ENCODE measurements around the gene MAP1LC3B2. TPM values are rescaled to one million over a fixed set of nuclear protein-coding genes. Genes with fewer than 3 reads are reported as not detected.
A peak's percentile ranks its signal among the peaks of the same experiment; 100 is the strongest.

Gene MAP1LC3B2
- polyA plus RNA-seq (2013, experiment 1 of 2): 0.32 TPM
- 0.60 TPM for polyA plus RNA-seq (2013, experiment 2 of 2)

DNA sequence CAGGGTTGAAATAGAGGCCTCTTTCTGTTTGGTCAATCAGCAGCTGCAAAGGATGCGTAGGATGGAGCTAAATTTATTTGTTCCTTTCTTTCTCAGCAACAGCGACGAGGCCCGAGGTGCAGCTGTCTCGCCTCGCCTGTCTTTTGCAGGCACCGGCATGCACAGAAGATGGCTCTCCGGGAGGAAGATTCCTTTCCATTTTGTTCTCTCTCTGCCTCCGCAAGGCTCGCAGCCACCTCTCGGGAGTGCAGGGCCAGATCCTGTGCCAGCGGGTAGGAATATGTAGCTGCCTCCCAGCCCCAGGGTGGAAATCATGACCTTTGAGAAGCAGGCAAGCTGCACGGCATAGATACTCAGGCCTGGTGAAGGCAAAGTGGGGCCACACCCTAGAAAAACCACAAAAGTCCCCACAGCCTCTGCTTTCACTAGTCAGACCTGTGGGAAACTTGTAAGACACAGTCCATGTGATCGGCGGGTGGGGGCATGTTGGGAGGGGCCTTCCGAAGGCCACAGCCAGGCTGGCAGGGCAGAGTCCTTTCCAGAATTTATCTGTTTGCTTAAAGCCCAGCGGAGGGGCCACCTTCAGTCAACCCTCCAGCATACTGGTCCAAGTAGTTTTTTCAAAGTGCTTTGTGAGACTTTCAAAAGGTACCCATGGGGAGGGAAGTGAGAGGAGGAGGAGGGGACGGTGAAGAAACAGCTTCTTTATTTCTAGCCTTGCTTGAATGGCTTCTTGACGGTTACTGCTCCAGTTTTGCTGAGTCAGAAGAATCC lies at the start of gene MAP1LC3B2:
Gene MAP1LC3B2 (plus strand): TSS at position 220 of the 774 bp plus-strand sequence. CDS start 16,562 bp downstream, outside the sequence.
- peak within 1 kb of the TSS; percentile 32 for H2AFZ ChIP-seq (ENCODE audit: low read depth, low read length)
- H3K9ac ChIP-seq (ENCODE audit: low read length): peak within 1 kb of the TSS; percentile 71
- peak within 1 kb of the TSS; percentile 31 to 64 for H3K18ac ChIP-seq (ENCODE audit: low read depth in 1 of 2, low read length in 2 of 2)
- no peak within 1 kb of the TSS for H2BK15ac ChIP-seq (ENCODE audit: low read depth, poor library complexity, severe bottlenecking)
- H3K4me3 ChIP-seq (ENCODE audit: insufficient read depth in 1 of 2, low read depth in 1 of 2, low read length in 2 of 2): no peak within 1 kb of the TSS
- peak within 1 kb of the TSS; percentile 72 to 84 for H2BK12ac ChIP-seq (ENCODE audit: low read length in 2 of 2)
- H3K9me3 ChIP-seq (ENCODE audit: control insufficient read depth, low read length): peaks cover 14% of the 10 kb centered on the region
- peak; percentile 87 for DNase-seq
- peak within 1 kb of the TSS; percentile 19 for H4K91ac ChIP-seq (ENCODE audit: low read length)
- no peaks in the 10 kb centered on the region for H3K79me1 ChIP-seq (replicated peaks; ENCODE audit: low read length, poor library complexity, severe bottlenecking)
- H3K27ac ChIP-seq (ENCODE audit: low read length, poor library complexity, severe bottlenecking): peak within 1 kb of the TSS; percentile 77
- no peaks in the 10 kb centered on the region for H3K27me3 ChIP-seq (ENCODE audit: control insufficient read depth in 1 of 2, insufficient read depth in 1 of 2, low read length in 2 of 2)
- no peak within 1 kb of the TSS for H3K4me2 ChIP-seq (ENCODE audit: low read length, poor library complexity, severe bottlenecking)
- H2BK120ac ChIP-seq (ENCODE audit: low read depth, low read length): no peak within 1 kb of the TSS
- no peaks in the 10 kb centered on the region for H3K36me3 ChIP-seq (ENCODE audit: control insufficient read depth in 1 of 2, insufficient read depth in 2 of 2, low read depth in 1 of 2, low read length in 2 of 2)
- no peak within 1 kb of the TSS for H3K14ac ChIP-seq (ENCODE audit: low read length in 2 of 2)
- peak within 1 kb of the TSS; percentile 29 for H2AK5ac ChIP-seq (ENCODE audit: low read length, severe bottlenecking)
- H3K4me1 ChIP-seq (ENCODE audit: control insufficient read depth, insufficient read depth, low read depth, low read length): peaks cover 11% of the 10 kb centered on the region
- WGBS: 59% methylated on average over 18 of the region's 19 CpGs
- peak within 1 kb of the TSS; percentile 86 for H2BK5ac ChIP-seq (ENCODE audit: low read depth, low read length, poor library complexity, severe bottlenecking)
- no peak within 1 kb of the TSS for H3K23ac ChIP-seq (ENCODE audit: low read length in 2 of 2)
- peak within 1 kb of the TSS in 1 of 2 experiments; percentile 41 for H3K4ac ChIP-seq (ENCODE audit: low read depth in 1 of 2, low read length in 2 of 2)
- H4K8ac ChIP-seq (ENCODE audit: low read length): peak within 1 kb of the TSS; percentile 73

DNA sequence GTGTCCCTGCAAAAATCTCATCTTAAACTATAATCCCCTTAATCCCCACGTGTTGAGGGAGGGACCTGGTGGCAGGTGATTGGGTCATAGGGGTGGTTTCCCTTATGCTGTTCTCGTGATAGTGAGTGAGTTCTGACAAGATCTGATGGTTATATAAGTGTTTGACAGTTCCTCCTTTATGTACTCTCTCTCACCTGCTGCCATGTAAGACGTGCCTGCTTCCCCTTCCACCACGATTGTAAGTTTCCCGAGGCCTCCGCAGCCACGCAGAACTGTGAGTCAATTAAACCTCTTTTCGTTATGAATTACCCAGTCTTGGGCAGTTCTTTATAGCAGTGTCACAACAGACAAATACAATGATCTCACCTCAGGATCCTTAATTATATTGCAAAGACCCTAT lies 45.2 kb upstream of the MAP1LC3B2 start:
- Histone ChIP-seq H4K8ac (ENCODE audit: low read length) (no peak overlapping the region), H3K4me3 (ENCODE audit: insufficient read depth in 1 of 2, low read depth in 1 of 2, low read length in 2 of 2) (no peak overlapping the region), H2AK5ac (ENCODE audit: low read length, severe bottlenecking) (no peak overlapping the region), H3K14ac (ENCODE audit: low read length in 2 of 2) (no peak overlapping the region), H2BK5ac (ENCODE audit: low read depth, low read length, poor library complexity, severe bottlenecking) (no peak overlapping the region), H2BK12ac (ENCODE audit: low read length in 2 of 2) (no peak overlapping the region), H3K9ac (ENCODE audit: low read length) (no peak overlapping the region), H3K79me1 (replicated peaks; ENCODE audit: low read length, poor library complexity, severe bottlenecking) (no peaks in the 10 kb centered on the region), H4K91ac (ENCODE audit: low read length) (no peak overlapping the region), H3K27ac (ENCODE audit: low read length, poor library complexity, severe bottlenecking) (no peak overlapping the region), H3K23ac (ENCODE audit: low read length in 2 of 2) (no peak overlapping the region), H3K4ac (ENCODE audit: low read depth in 1 of 2, low read length in 2 of 2) (no peak overlapping the region), H2BK15ac (ENCODE audit: low read depth, poor library complexity, severe bottlenecking) (no peak overlapping the region), H3K4me1 (ENCODE audit: control insufficient read depth, insufficient read depth, low read depth, low read length) (peaks cover 2% of the 10 kb centered on the region), H2AFZ (ENCODE audit: low read depth, low read length) (no peak overlapping the region), H3K9me3 (ENCODE audit: control insufficient read depth, low read length) (no peaks in the 10 kb centered on the region), H3K27me3 (ENCODE audit: control insufficient read depth in 1 of 2, insufficient read depth in 1 of 2, low read length in 2 of 2) (peaks cover 0 to 12% of the 10 kb centered on the region in 2 experiments), H3K36me3 (ENCODE audit: control insufficient read depth in 1 of 2, insufficient read depth in 2 of 2, low read depth in 1 of 2, low read length in 2 of 2) (no peaks in the 10 kb centered on the region), H3K4me2 (ENCODE audit: low read length, poor library complexity, severe bottlenecking) (no peak overlapping the region), H3K18ac (ENCODE audit: low read depth in 1 of 2, low read length in 2 of 2) (no peak overlapping the region), H2BK120ac (ENCODE audit: low read depth, low read length) (no peak overlapping the region)
- no peak for DNase-seq
- WGBS: 84% methylated on average over 8 of the region's 8 CpGs

GRCh38 chr12:116515684-116516083 lies 43.5 kb upstream of the MAP1LC3B2 start:
- no peak for DNase-seq
- WGBS: 90% methylated on average over 4 of the region's 4 CpGs

DNA sequence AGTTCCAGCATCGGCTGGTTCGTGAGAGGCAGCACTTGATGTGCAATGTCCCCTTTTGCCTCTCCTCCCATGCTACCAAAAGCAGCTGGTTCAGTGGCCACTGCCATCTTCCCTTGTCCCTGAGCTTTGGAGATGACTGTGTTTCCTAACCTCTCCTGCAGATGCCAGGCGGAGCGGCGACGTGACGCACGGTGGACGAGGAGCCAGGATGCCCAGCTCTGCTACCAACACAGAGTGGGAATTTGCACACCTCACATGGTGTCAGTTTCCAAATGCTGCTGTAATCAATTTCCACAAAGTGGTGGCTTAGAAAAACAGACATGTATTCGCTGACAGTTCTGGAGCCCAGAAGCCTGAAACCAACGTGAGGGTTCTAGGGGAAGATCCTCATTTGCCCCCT lies 42.5 kb upstream of the MAP1LC3B2 start:
- H3K4me3 ChIP-seq (ENCODE audit: insufficient read depth in 1 of 2, low read depth in 1 of 2, low read length in 2 of 2): no peak overlapping the region
- H3K14ac ChIP-seq (ENCODE audit: low read length in 2 of 2): no peak overlapping the region
- H2BK12ac ChIP-seq (ENCODE audit: low read length in 2 of 2): no peak overlapping the region
- H3K4ac ChIP-seq (ENCODE audit: low read depth in 1 of 2, low read length in 2 of 2): no peak overlapping the region
- H3K36me3 ChIP-seq (ENCODE audit: control insufficient read depth in 1 of 2, insufficient read depth in 2 of 2, low read depth in 1 of 2, low read length in 2 of 2): no peaks in the 10 kb centered on the region
- WGBS: 96% methylated on average over 11 of the region's 11 CpGs
- H4K8ac ChIP-seq (ENCODE audit: low read length): no peak overlapping the region
- H3K18ac ChIP-seq (ENCODE audit: low read depth in 1 of 2, low read length in 2 of 2): no peak overlapping the region
- no peak overlapping the region for H2AK5ac ChIP-seq (ENCODE audit: low read length, severe bottlenecking)
- H2AFZ ChIP-seq (ENCODE audit: low read depth, low read length): no peak overlapping the region
- H3K23ac ChIP-seq (ENCODE audit: low read length in 2 of 2): peak overlapping the region in 1 of 2 experiments; percentile 19
- no peak overlapping the region for H2BK15ac ChIP-seq (ENCODE audit: low read depth, poor library complexity, severe bottlenecking)
- H3K79me1 ChIP-seq (replicated peaks; ENCODE audit: low read length, poor library complexity, severe bottlenecking): no peaks in the 10 kb centered on the region
- no peak overlapping the region for H3K4me2 ChIP-seq (ENCODE audit: low read length, poor library complexity, severe bottlenecking)
- no peak overlapping the region for H2BK5ac ChIP-seq (ENCODE audit: low read depth, low read length, poor library complexity, severe bottlenecking)
- H3K27me3 ChIP-seq (ENCODE audit: control insufficient read depth in 1 of 2, insufficient read depth in 1 of 2, low read length in 2 of 2): peaks cover 0 to 12% of the 10 kb centered on the region in 2 experiments
- H3K4me1 ChIP-seq (ENCODE audit: control insufficient read depth, insufficient read depth, low read depth, low read length): peaks cover 7% of the 10 kb centered on the region
- H3K27ac ChIP-seq (ENCODE audit: low read length, poor library complexity, severe bottlenecking): no peak overlapping the region
- no peak overlapping the region for H4K91ac ChIP-seq (ENCODE audit: low read length)
- no peak overlapping the region for H2BK120ac ChIP-seq (ENCODE audit: low read depth, low read length)
- no peak for DNase-seq
- no peak overlapping the region for H3K9ac ChIP-seq (ENCODE audit: low read length)
- no peaks in the 10 kb centered on the region for H3K9me3 ChIP-seq (ENCODE audit: control insufficient read depth, low read length)

More at GRCh38 chr12:116515684-116516083, 43.5 kb upstream of the MAP1LC3B2 start:
- Histone ChIP-seq H3K4me1 (ENCODE audit: control insufficient read depth, insufficient read depth, low read depth, low read length) (peaks cover 2% of the 10 kb centered on the region), H3K23ac (ENCODE audit: low read length in 2 of 2) (no peak overlapping the region), H3K4me3 (ENCODE audit: insufficient read depth in 1 of 2, low read depth in 1 of 2, low read length in 2 of 2) (no peak overlapping the region), H3K4me2 (ENCODE audit: low read length, poor library complexity, severe bottlenecking) (no peak overlapping the region), H3K36me3 (ENCODE audit: control insufficient read depth in 1 of 2, insufficient read depth in 2 of 2, low read depth in 1 of 2, low read length in 2 of 2) (no peaks in the 10 kb centered on the region), H2AFZ (ENCODE audit: low read depth, low read length) (no peak overlapping the region), H3K4ac (ENCODE audit: low read depth in 1 of 2, low read length in 2 of 2) (no peak overlapping the region), H2AK5ac (ENCODE audit: low read length, severe bottlenecking) (no peak overlapping the region), H2BK12ac (ENCODE audit: low read length in 2 of 2) (no peak overlapping the region), H3K9ac (ENCODE audit: low read length) (no peak overlapping the region), H3K9me3 (ENCODE audit: control insufficient read depth, low read length) (no peaks in the 10 kb centered on the region), H3K27me3 (ENCODE audit: control insufficient read depth in 1 of 2, insufficient read depth in 1 of 2, low read length in 2 of 2) (peaks cover 0 to 12% of the 10 kb centered on the region in 2 experiments), H2BK5ac (ENCODE audit: low read depth, low read length, poor library complexity, severe bottlenecking) (no peak overlapping the region), H3K79me1 (replicated peaks; ENCODE audit: low read length, poor library complexity, severe bottlenecking) (no peaks in the 10 kb centered on the region), H3K18ac (ENCODE audit: low read depth in 1 of 2, low read length in 2 of 2) (no peak overlapping the region), H3K27ac (ENCODE audit: low read length, poor library complexity, severe bottlenecking) (no peak overlapping the region), H3K14ac (ENCODE audit: low read length in 2 of 2) (no peak overlapping the region), H4K8ac (ENCODE audit: low read length) (no peak overlapping the region), H2BK15ac (ENCODE audit: low read depth, poor library complexity, severe bottlenecking) (no peak overlapping the region), H4K91ac (ENCODE audit: low read length) (no peak overlapping the region), H2BK120ac (ENCODE audit: low read depth, low read length) (no peak overlapping the region)
